Nephron progenitor cell (in vitro differentiated cells): ENCODE data around the gene CIT.

Experiments
- DNase-seq: peaks from one replicate; pipeline ENCODE4 v3.0.0; 2021
- H3K27ac Mint-ChIP-seq: 2 replicates; pipeline ENCODE4 v1.8.0; 2021; ENCODE audit warnings: mild to moderate bottlenecking, moderate library complexity, mixed read lengths
- H3K27me3 Mint-ChIP-seq: 2 replicates; pipeline ENCODE4 v1.8.0; 2021; ENCODE audit warnings: mild to moderate bottlenecking, low read depth, mixed read lengths; ENCODE audit not compliant: poor library complexity
- H3K36me3 Mint-ChIP-seq: 2 replicates; pipeline ENCODE4 v1.8.0; 2021; ENCODE audit warnings: low read depth, mixed read lengths
- H3K4me1 Mint-ChIP-seq: 2 replicates; pipeline ENCODE4 v1.8.0; 2021; ENCODE audit warnings: mixed read lengths
- H3K4me3 Mint-ChIP-seq: 2 replicates; pipeline ENCODE4 v1.8.0; 2021; ENCODE audit warnings: mild to moderate bottlenecking, moderate library complexity, mixed read lengths
- H3K9me3 Mint-ChIP-seq: 2 replicates; pipeline ENCODE4 v1.8.0; 2021; ENCODE audit warnings: mild to moderate bottlenecking, moderate library complexity, mixed read lengths
- TF ChIP-seq, protein P1 (sequence below): fragments of 200-600 bp; sonication (generic); IDR thresholded peaks from 2 replicates; pipeline ENCODE4 v1.5.0; 2021; ENCODE audit warnings: antibody characterized with exemption

CIT gene

GRCh38 chr12:119825262-119825661, 51.9 kb downstream of the CIT start:
- DNase-seq, result no peak
- Mint-ChIP-seq H3K27ac (peak overlapping the region; percentile 37), H3K9me3 (no peaks in the 10 kb centered on the region), H3K27me3 (no peaks in the 10 kb centered on the region), H3K4me1 (no peaks in the 10 kb centered on the region), H3K4me3 (no peak overlapping the region), H3K36me3 (peaks cover 75% of the 10 kb centered on the region)
- TF ChIP-seq, protein P1, sequence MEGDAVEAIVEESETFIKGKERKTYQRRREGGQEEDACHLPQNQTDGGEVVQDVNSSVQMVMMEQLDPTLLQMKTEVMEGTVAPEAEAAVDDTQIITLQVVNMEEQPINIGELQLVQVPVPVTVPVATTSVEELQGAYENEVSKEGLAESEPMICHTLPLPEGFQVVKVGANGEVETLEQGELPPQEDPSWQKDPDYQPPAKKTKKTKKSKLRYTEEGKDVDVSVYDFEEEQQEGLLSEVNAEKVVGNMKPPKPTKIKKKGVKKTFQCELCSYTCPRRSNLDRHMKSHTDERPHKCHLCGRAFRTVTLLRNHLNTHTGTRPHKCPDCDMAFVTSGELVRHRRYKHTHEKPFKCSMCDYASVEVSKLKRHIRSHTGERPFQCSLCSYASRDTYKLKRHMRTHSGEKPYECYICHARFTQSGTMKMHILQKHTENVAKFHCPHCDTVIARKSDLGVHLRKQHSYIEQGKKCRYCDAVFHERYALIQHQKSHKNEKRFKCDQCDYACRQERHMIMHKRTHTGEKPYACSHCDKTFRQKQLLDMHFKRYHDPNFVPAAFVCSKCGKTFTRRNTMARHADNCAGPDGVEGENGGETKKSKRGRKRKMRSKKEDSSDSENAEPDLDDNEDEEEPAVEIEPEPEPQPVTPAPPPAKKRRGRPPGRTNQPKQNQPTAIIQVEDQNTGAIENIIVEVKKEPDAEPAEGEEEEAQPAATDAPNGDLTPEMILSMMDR, result no peak

GRCh38 chr12:119822046-119822445, 55.1 kb downstream of the CIT start:
- TF ChIP-seq, protein P1, result no peak
- peaks cover 69% of the 10 kb centered on the region for H3K36me3 Mint-ChIP-seq
- H3K27ac Mint-ChIP-seq, result no peak overlapping the region
- H3K27me3 Mint-ChIP-seq, result no peaks in the 10 kb centered on the region
- no peak overlapping the region for H3K4me3 Mint-ChIP-seq
- H3K4me1 Mint-ChIP-seq, result no peaks in the 10 kb centered on the region
- no peak for DNase-seq
- H3K9me3 Mint-ChIP-seq, result no peaks in the 10 kb centered on the region

DNA sequence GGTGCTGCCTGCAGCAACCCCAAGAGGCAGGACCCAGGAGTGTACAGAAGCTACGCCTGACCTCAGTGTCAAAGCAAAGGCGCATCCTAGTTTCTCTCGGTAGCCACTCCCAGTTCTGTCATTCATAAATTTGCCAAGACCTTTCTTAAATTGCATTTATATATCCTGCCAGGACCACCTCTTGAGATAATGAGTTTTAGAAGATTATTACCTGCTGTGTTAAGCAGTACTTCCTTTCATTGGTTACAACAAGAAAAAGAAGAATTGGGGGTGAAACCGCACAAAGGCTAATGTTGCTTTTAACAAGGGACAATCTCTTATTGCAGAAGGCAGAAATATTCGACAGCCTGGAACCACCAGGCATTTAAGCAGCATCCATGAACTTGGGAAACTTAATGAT, 57.8 kb downstream of the CIT start:
- no peak overlapping the region for H3K27ac Mint-ChIP-seq

DNA sequence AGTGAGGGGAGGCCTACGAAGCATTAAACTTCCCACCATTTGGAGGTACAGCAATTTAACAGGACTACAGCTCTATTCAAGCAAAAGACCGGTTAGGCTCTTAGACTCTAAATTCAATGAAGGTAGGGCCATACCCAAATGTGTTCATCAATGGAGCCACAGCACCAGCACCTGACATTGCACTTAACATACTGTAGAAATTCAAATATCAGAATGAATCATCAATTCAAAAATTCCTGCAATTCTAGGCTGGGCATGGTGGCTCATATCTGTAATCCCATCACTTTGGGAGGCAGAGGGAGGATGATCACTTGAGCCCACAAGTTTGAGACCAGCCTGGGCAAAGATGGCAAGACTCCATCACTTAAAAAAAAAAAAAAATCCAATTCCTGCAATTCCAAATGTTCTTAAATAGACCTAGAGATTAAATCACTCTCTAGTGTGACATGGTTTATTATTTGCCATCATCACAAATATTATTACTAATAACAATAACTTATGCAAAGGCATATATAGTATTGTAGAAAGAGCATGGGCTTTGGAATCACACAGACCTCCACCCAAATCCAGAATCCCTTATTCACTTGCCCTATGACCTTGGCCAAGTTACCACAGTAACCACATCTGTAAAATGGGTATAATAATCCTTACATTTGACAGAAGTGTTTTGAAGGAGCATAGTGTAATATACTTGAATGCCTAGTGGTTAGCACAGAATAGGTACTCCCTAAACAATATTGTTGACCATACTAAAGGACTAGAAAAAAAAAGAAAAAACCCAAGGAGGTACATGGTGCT, 59.4 kb downstream of the CIT start:
- no peak for DNase-seq
- Mint-ChIP-seq H3K27me3 (peaks cover 2% of the 10 kb centered on the region), H3K27ac (no peak overlapping the region), H3K4me3 (no peak overlapping the region), H3K4me1 (no peaks in the 10 kb centered on the region), H3K9me3 (no peaks in the 10 kb centered on the region), H3K36me3 (peaks cover 80% of the 10 kb centered on the region)
- TF ChIP-seq, protein P1, result no peak

More for the DNA sequence above, 57.8 kb downstream of the CIT start:
- Mint-ChIP-seq H3K27me3 (peaks cover 1% of the 10 kb centered on the region), H3K9me3 (no peaks in the 10 kb centered on the region), H3K36me3 (peaks cover 71% of the 10 kb centered on the region), H3K4me3 (no peak overlapping the region), H3K4me1 (no peaks in the 10 kb centered on the region)
- TF ChIP-seq, protein P1, result no peak
- no peak for DNase-seq

DNA sequence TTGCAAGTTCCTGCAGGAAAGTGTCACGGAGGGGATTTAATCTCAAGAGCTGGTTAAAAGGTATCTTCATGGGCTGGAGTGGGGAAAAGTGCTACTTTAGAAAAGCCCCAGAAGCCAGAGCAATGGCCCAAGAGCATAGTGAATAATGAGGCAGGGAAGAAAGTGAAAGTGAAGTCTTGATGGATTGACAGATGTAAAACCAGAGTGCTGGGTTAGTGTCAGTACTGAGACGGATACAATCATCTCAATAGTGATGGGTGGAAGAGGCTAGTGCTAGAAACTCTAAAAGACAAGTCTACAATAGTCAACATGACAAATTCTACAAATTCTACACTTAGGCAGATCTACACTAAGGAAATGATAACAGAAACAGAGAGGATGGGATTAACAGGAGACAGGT, 68.1 kb downstream of the CIT start:
- peaks cover 22% of the 10 kb centered on the region for H3K9me3 Mint-ChIP-seq
- H3K4me3 Mint-ChIP-seq, result no peak overlapping the region
- H3K27ac Mint-ChIP-seq, result no peak overlapping the region
- peaks cover 76% of the 10 kb centered on the region for H3K36me3 Mint-ChIP-seq
- peaks cover 18% of the 10 kb centered on the region for H3K4me1 Mint-ChIP-seq
- TF ChIP-seq, protein P1, result no peak
- no peaks in the 10 kb centered on the region for H3K27me3 Mint-ChIP-seq
- DNase-seq, result no peak

- peaks cover 70% of the 10 kb centered on the region for H3K36me3 Mint-ChIP-seq
- no peak overlapping the region for H3K27ac Mint-ChIP-seq
- TF ChIP-seq, protein P1, result no peak
- H3K9me3 Mint-ChIP-seq, result peaks cover 22% of the 10 kb centered on the region
- peaks cover 24% of the 10 kb centered on the region for H3K4me1 Mint-ChIP-seq
- H3K27me3 Mint-ChIP-seq, result no peaks in the 10 kb centered on the region
- no peak overlapping the region for H3K4me3 Mint-ChIP-seq
- no peak for DNase-seq
These were observed 68.7 kb downstream of the CIT start for GRCh38 chr12:119808441-119808840.
